ENCODE results near the gene RNU6-9.

GRCh38 chr19:882871-883497 lies 10.3 kb upstream of the RNU6-9 start:
- TF ChIP-seq POLR2AphosphoS5 (IDR thresholded peaks at IDR 0.05; ENCODE audit: low read depth, low read length) (no peak), REST (IDR thresholded peaks at IDR 0.05; ENCODE audit: insufficient read depth in 1 of 2, low read depth in 2 of 2, low read length in 2 of 2) (no peak)
